Mesendoderm (in vitro differentiated cells): ENCODE results near the gene LZTR1.
"Not testable (repeated sequence)": the region's sequence is repeated elsewhere in the genome, so short reads cannot be mapped to it uniquely, and the experiment has no call there.

Experiments used
- DNase-seq: peaks from one replicate; pipeline ENCODE4 v3.0.0; 2013
- H2AK5ac ChIP-seq: 2 replicates; pipeline ENCODE4 v1.6.1; 2013; ENCODE audit warnings: low read length, inconsistent platforms
- H2BK120ac ChIP-seq: 2 replicates; pipeline ENCODE4 v1.6.1; 2013; ENCODE audit warnings: low read depth, mild to moderate bottlenecking, low read length, moderate library complexity, mixed read lengths
- H2BK15ac ChIP-seq: replicated peaks from 2 replicates; pipeline ENCODE4 v1.6.1; 2013; ENCODE audit warnings: low read depth, mild to moderate bottlenecking, moderate library complexity
- H2BK5ac ChIP-seq: 2 replicates; pipeline ENCODE4 v1.6.1; 2013; ENCODE audit warnings: low read length, inconsistent platforms
- H3K18ac ChIP-seq: 2 replicates; pipeline ENCODE4 v1.6.1; 2013; ENCODE audit warnings: mild to moderate bottlenecking, low read length, mixed read lengths
- H3K23ac ChIP-seq: one replicate; pipeline ENCODE4 v1.6.1; 2013; ENCODE audit warnings: low read length
- H3K27ac ChIP-seq: 2 replicates; pipeline ENCODE4 v1.5.1; 2013; ENCODE audit warnings: low read depth, mild to moderate bottlenecking, inconsistent platforms, low read length, moderate library complexity
- H3K27me3 ChIP-seq: 2 replicates; pipeline ENCODE4 v1.6.1; 2013; ENCODE audit warnings: low read length, control low read depth, mild to moderate bottlenecking, inconsistent platforms; ENCODE audit not compliant: insufficient read depth, poor library complexity
- H3K36me3 ChIP-seq: 2 replicates; pipeline ENCODE4 v1.6.1; 2013; ENCODE audit warnings: low read length, inconsistent platforms; ENCODE audit not compliant: control insufficient read depth, insufficient read depth
- H3K4ac ChIP-seq: one replicate; pipeline ENCODE4 v1.6.1; 2013; ENCODE audit warnings: low read depth, mild to moderate bottlenecking, low read length, moderate library complexity
- H3K4me1 ChIP-seq: 2 replicates; pipeline ENCODE4 v1.6.1; 2013; ENCODE audit warnings: low read depth, low read length, inconsistent platforms; ENCODE audit not compliant: control insufficient read depth
- H3K4me2 ChIP-seq: 2 replicates; pipeline ENCODE4 v1.6.1; 2013; ENCODE audit warnings: low read length
- H3K4me3 ChIP-seq: 2 replicates; pipeline ENCODE4 v1.5.1; 2013; ENCODE audit warnings: mild to moderate bottlenecking, low read length
- H3K56ac ChIP-seq: one replicate; pipeline ENCODE4 v1.6.1; 2013; ENCODE audit warnings: low read length
- H3K79me1 ChIP-seq: 2 replicates; pipeline ENCODE4 v1.6.1; 2013; ENCODE audit warnings: low read length, inconsistent platforms
- H3K79me2 ChIP-seq: 2 replicates; pipeline ENCODE4 v1.6.1; 2013; ENCODE audit warnings: mild to moderate bottlenecking, low read length; ENCODE audit not compliant: control insufficient read depth, insufficient read depth
- H3K9ac ChIP-seq: 2 replicates; pipeline ENCODE4 v1.6.1; 2013; ENCODE audit warnings: low read length, inconsistent platforms
- H4K5ac ChIP-seq: one replicate; pipeline ENCODE4 v1.6.1; 2013; ENCODE audit warnings: low read length
- H4K8ac ChIP-seq: one replicate; pipeline ENCODE4 v1.6.1; 2013; ENCODE audit warnings: low read depth, mild to moderate bottlenecking, control low read depth, low read length, moderate library complexity
- whole genome bisulfite sequencing: extraction: QIAGEN DNeasy Blood & Tissue Kit; methylation state at CpG from one replicate; pipeline ENCODE4 v1.1.7; 2013; ENCODE audit warnings: low lambda C conversion rate, missing lambda C conversion rate; ENCODE audit not compliant: insufficient coverage; ENCODE audit errors: extremely low coverage; 5-methylcytosine and 5-hydroxymethylcytosine counted together

LZTR1 gene

DNA sequence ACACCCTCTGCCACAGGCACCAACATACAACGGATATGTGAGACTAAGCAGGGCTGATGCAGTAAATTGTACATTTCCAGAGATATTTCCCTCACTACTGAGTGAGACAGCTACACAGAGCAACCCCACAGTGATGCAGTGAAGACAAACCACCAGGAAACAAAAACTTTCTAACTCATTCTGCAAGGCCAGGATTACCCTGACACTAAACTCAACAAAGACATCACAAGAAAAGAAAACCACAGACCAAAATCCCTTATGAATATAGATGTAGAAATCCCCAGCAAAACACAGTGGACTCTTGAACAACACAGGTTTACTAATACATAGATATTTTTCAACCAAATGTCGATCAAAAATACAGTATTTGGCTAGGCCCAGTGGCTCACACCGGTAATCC is 51.8 kb downstream of the LZTR1 start:
- Histone ChIP-seq H3K23ac (no peak overlapping the region), H4K5ac (no peak overlapping the region), H3K4me2 (no peak overlapping the region), H2BK120ac (no peak overlapping the region), H4K8ac (no peak overlapping the region), H3K4me3 (no peak overlapping the region), H2BK5ac (no peak overlapping the region), H3K79me1 (no peaks in the 10 kb centered on the region), H3K36me3 (no peaks in the 10 kb centered on the region), H3K79me2 (no peaks in the 10 kb centered on the region), H3K18ac (no peak overlapping the region), H3K27me3 (no peaks in the 10 kb centered on the region), H3K27ac (no peak overlapping the region), H2BK15ac (no peak overlapping the region), H3K4me1 (no peaks in the 10 kb centered on the region), H3K4ac (no peak overlapping the region), H3K9ac (no peak overlapping the region), H3K56ac (no peak overlapping the region), H2AK5ac (no peak overlapping the region)
- DNase-seq = no peak
- no CpG with 5 or more reads among the region's 3 CpGs for WGBS

DNA sequence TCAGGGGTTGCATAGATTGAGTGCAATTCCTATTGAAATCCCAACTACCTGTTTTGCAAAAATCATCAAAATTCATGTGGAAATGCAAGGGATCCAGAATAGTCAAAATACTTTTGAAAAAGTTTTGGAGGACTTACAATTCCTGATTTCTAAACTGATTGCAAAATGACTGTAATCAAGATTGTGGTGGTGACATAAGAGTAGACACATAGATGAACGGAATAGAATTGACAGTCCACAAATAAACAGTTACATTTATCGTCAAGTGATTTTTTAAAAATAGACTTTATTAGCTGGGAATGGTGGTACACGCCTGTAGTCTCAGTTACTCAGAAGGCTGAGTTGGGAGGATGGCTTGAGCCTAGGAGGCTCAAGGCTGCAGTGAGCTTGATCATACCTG is 52.9 kb downstream of the LZTR1 start:
- Histone ChIP-seq H4K8ac (no peak overlapping the region), H3K79me1 (no peaks in the 10 kb centered on the region), H2BK120ac (no peak overlapping the region), H2BK5ac (no peak overlapping the region), H3K18ac (no peak overlapping the region), H3K79me2 (no peaks in the 10 kb centered on the region), H2BK15ac (no peak overlapping the region), H3K4ac (no peak overlapping the region), H3K36me3 (no peaks in the 10 kb centered on the region), H3K27me3 (no peaks in the 10 kb centered on the region), H3K4me1 (no peaks in the 10 kb centered on the region), H3K27ac (no peak overlapping the region), H3K4me2 (no peak overlapping the region), H3K56ac (no peak overlapping the region), H4K5ac (no peak overlapping the region), H3K4me3 (no peak overlapping the region), H3K23ac (no peak overlapping the region), H2AK5ac (no peak overlapping the region), H3K9ac (no peak overlapping the region)
- no CpG with 5 or more reads among the region's 3 CpGs for WGBS
- DNase-seq = no peak

DNA sequence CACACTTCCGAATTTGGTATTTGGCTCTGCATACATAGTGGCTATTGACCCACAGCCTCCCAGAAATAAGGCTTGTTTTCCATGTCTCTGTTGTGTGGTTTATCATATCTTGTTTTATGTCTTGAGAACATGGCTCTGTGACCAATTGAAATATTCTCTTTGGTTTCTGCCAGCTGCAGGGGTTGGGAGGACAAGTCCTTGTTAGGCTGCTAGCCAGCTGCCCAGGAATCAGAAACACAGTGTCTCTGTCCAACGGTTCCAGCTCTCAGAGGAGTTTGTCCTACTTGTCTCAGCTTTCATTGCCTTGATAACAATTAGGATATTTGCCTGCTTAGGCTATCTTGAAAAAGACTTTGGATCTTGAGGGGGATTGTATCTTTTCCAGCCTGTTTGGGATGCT is 56.3 kb downstream of the LZTR1 start:
- Histone ChIP-seq H3K4me3 (no peak overlapping the region), H3K56ac (no peak overlapping the region), H4K8ac (no peak overlapping the region), H3K23ac (no peak overlapping the region), H3K27ac (no peak overlapping the region), H3K18ac (no peak overlapping the region), H4K5ac (no peak overlapping the region), H2BK5ac (no peak overlapping the region), H3K79me1 (no peaks in the 10 kb centered on the region), H2BK15ac (no peak overlapping the region), H3K4ac (no peak overlapping the region), H3K36me3 (no peaks in the 10 kb centered on the region), H3K27me3 (no peaks in the 10 kb centered on the region), H3K9ac (no peak overlapping the region), H3K4me2 (no peak overlapping the region), H2AK5ac (no peak overlapping the region), H3K4me1 (no peaks in the 10 kb centered on the region), H3K79me2 (no peaks in the 10 kb centered on the region), H2BK120ac (no peak overlapping the region)
- no CpG with 5 or more reads among the region's 2 CpGs for WGBS
- no peak for DNase-seq

DNA sequence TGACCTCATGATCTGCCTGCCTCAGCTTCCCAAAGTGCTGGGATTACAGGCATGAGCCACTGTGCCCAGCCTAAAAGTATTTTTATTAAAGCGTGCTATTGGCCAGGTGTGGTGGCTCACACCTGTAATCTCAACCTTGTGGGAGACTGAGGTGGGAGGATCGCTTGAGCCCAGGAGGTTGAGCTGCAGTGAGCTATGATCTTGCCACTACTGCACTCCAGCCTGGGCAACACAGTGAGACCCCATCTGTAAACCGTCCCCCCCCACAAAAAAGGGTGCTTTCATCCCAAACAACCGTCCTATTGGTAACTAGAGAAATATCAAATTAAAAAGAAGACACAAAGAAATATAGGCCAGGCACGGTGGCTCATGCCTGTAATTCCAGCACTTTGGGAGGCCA is 57.1 kb downstream of the LZTR1 start:
- H3K36me3 ChIP-seq, H3K79me2 ChIP-seq: not testable (repeated sequence)
- no CpG with 5 or more reads among the region's 5 CpGs for WGBS

DNA sequence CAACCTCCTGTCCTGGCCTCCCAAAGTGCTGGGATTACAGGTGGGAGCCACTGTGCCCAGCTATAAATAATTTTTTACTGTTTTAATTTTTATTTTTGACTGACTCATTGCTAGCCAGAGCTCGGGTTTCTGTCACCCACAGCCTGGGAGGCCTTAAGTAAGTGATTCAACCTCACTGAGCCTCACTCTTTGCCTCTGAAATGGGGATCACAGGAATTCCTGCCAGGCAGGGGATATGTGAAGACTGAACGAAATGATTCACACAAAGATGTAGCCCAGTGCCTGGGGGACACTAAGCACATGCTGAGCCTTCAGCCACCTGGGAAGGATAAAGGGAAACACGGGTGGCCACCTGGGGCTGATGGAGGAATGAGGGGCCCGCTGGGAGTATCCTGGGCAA is 59.8 kb downstream of the LZTR1 start:
- Histone ChIP-seq H2BK120ac (no peak overlapping the region), H3K9ac (no peak overlapping the region), H4K5ac (no peak overlapping the region), H3K56ac (no peak overlapping the region), H3K4me2 (no peak overlapping the region), H2BK5ac (no peak overlapping the region), H3K27me3 (no peaks in the 10 kb centered on the region), H3K27ac (no peak overlapping the region), H3K18ac (no peak overlapping the region), H3K79me1 (no peaks in the 10 kb centered on the region), H2AK5ac (no peak overlapping the region), H3K23ac (no peak overlapping the region), H4K8ac (no peak overlapping the region), H3K36me3 (no peaks in the 10 kb centered on the region), H3K4me1 (peaks cover 4% of the 10 kb centered on the region), H3K4me3 (no peak overlapping the region), H3K79me2 (no peaks in the 10 kb centered on the region), H2BK15ac (no peak overlapping the region), H3K4ac (no peak overlapping the region)
- no CpG with 5 or more reads among the region's 4 CpGs for WGBS
- DNase-seq = no peak

More for the DNA sequence above, 57.1 kb downstream of the LZTR1 start:
- not testable (repeated sequence) for H3K4ac ChIP-seq, H3K4me3 ChIP-seq, DNase-seq, H3K79me1 ChIP-seq, H2BK5ac ChIP-seq, H3K4me1 ChIP-seq, H3K27me3 ChIP-seq, H3K4me2 ChIP-seq, H3K23ac ChIP-seq, H2BK120ac ChIP-seq, H4K8ac ChIP-seq, H3K18ac ChIP-seq, H4K5ac ChIP-seq, H2BK15ac ChIP-seq, H3K56ac ChIP-seq, H3K9ac ChIP-seq, H2AK5ac ChIP-seq, H3K27ac ChIP-seq

DNA sequence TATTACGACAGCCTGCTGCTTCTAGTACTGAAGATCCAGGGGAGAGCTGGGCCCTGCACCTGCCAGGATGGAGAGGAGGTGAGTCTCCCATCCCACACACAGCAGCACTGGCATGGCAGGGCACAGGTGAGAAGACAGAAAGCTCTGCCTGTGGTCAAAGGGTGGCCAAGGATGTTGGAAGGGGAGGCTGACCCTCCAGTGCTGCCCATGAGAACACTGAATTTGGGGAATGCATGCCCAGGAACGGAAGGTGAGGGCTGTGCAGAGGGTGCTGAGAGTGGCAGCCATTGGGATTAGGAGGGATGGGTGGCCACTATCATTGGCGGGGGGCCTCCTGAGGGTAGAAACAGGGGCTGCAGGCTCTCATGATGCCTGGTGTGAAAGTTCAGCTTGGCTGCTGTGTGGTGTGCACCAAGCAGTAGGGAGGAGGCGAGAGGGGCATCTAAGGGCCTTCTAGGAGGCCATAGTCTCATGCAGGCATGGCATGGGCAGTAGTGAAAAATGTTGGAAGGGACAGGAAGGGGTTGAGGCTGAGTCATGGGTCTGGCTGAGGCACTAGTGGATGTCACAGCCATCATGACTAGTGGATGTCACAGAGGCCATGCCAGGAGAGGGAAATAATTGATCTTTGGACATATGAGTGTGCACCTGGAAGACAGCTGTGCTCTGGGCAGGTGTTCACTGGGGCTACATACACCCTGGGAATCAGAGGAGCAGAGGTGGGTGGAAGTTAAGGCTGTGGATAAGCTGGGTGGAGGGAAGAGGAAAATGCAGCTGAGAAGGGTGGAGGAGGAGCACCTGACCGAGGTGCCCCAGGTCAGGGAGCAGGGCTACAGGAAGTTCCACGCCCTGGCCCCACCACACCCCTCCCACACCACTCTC is 61.1 kb downstream of the LZTR1 start:
- H3K23ac ChIP-seq = no peak overlapping the region
- no peak overlapping the region for H3K4me3 ChIP-seq
- no peak overlapping the region for H3K27ac ChIP-seq
- H3K4me1 ChIP-seq = peaks cover 4% of the 10 kb centered on the region
- H3K9ac ChIP-seq = no peak overlapping the region
- no CpG with 5 or more reads among the region's 6 CpGs for WGBS
- no peak for DNase-seq
- no peaks in the 10 kb centered on the region for H3K27me3 ChIP-seq
- H3K4me2 ChIP-seq = no peak overlapping the region
- no peak overlapping the region for H3K4ac ChIP-seq
- H2BK15ac ChIP-seq = no peak overlapping the region
- no peak overlapping the region for H4K5ac ChIP-seq
- H2BK5ac ChIP-seq = no peak overlapping the region
- no peaks in the 10 kb centered on the region for H3K79me1 ChIP-seq
- H2AK5ac ChIP-seq = no peak overlapping the region
- H2BK120ac ChIP-seq = no peak overlapping the region
- H3K56ac ChIP-seq = no peak overlapping the region
- H3K18ac ChIP-seq = no peak overlapping the region
- no peaks in the 10 kb centered on the region for H3K79me2 ChIP-seq
- no peak overlapping the region for H4K8ac ChIP-seq
- no peaks in the 10 kb centered on the region for H3K36me3 ChIP-seq
